H1 (cell line): ENCODE results near the gene HPN. TPM values are rescaled to one million over a fixed set of nuclear protein-coding genes. Genes with fewer than 3 reads are reported as not detected.

Experiments
- CTCF ChIA-PET: fragments of 300-600 bp; sonication (Branson Sonifier 250); formaldehyde crosslinking; loops from one replicate; lab custom pipeline; 2021; ENCODE audit not compliant: partially characterized antibody; lab: Charles Lee
- POLR2A ChIA-PET: fragments of 300-600 bp; sonication (Branson Sonifier 250); formaldehyde crosslinking; loops from one replicate; lab custom pipeline; 2021; ENCODE audit warnings: inconsistent platforms; ENCODE audit not compliant: partially characterized antibody; lab: Charles Lee
- DNase-seq, 2 experiments: peaks; one replicate each; pipeline versions ENCODE4 v3.0.0 to v3.0.0-alpha.2; 2010 to 2022; ENCODE audit warnings: low spot score in 2 of 2, low read depth in 1 of 2, mixed read lengths in 1 of 2
- FAIRE-seq: peaks from 2 replicates; lab custom pipeline; 2011; peaks lifted over from hg19 to GRCh38; lab: Jason Lieb, UNC
- H2AFZ ChIP-seq: 2 replicates; pipeline ENCODE4 v1.8.1; 2012; ENCODE audit warnings: low read length, inconsistent platforms
- H2AK5ac ChIP-seq: 2 replicates; pipeline ENCODE4 v1.6.1; 2013; ENCODE audit warnings: low read depth, low read length
- H2BK120ac ChIP-seq: replicated peaks from 2 replicates; pipeline ENCODE3; 2013; ENCODE audit warnings: low read depth, low read length, inconsistent platforms
- H2BK12ac ChIP-seq: 2 replicates; pipeline ENCODE4 v1.6.1; 2013; ENCODE audit warnings: low read depth, low read length
- H2BK15ac ChIP-seq: 2 replicates; pipeline ENCODE4 v1.6.1; 2013; ENCODE audit warnings: low read length
- H2BK20ac ChIP-seq: 2 replicates; pipeline ENCODE4 v1.6.1; 2013; ENCODE audit warnings: low read length
- H2BK5ac ChIP-seq: 2 replicates; pipeline ENCODE4 v1.6.1; 2013; ENCODE audit warnings: low read depth, low read length
- H3K14ac ChIP-seq: 2 replicates; pipeline ENCODE4 v1.6.1; 2013; ENCODE audit warnings: inconsistent platforms; ENCODE audit not compliant: insufficient read length
- H3K18ac ChIP-seq: 2 replicates; pipeline ENCODE4 v1.6.1; 2013; ENCODE audit warnings: low read length; ENCODE audit errors: extremely low read depth
- H3K23ac ChIP-seq: 2 replicates; pipeline ENCODE4 v1.6.1; 2013; ENCODE audit warnings: inconsistent platforms; ENCODE audit not compliant: insufficient read length
- H3K23me2 ChIP-seq: 2 replicates; pipeline ENCODE4 v1.6.1; 2013; ENCODE audit warnings: low read depth, low read length
- H3K27ac ChIP-seq: 2 replicates; pipeline ENCODE4 v1.6.1; 2011; ENCODE audit warnings: low read depth, low read length, inconsistent platforms
- H3K27me3 ChIP-seq, 4 experiments: replicated peaks in 1 of 4; 1 replicate in 1 of 4; 2 replicates in 3 of 4; pipeline versions ENCODE4 v1.6.1 to v1.8.1; 2011 to 2013; ENCODE audit warnings: low read length in 3 of 4, mild to moderate bottlenecking in 3 of 4, inconsistent platforms in 2 of 4, mixed read lengths in 2 of 4, moderate library complexity in 1 of 4; ENCODE audit not compliant: control insufficient read depth in 3 of 4, insufficient read depth in 3 of 4; ENCODE audit errors: extremely low read depth in 1 of 4
- H3K36me3 ChIP-seq, 4 experiments: 2 replicates each; pipeline versions ENCODE4 v1.6.1 to v1.8.1; 2011 to 2013; ENCODE audit warnings: mild to moderate bottlenecking in 4 of 4, low read length in 3 of 4, moderate library complexity in 2 of 4, control low read depth in 1 of 4, inconsistent platforms in 1 of 4; ENCODE audit not compliant: insufficient read depth in 4 of 4, control insufficient read depth in 2 of 4
- H3K4ac ChIP-seq: replicated peaks from 2 replicates; pipeline ENCODE3; 2013; ENCODE audit warnings: low read length, low read depth, mixed read lengths, inconsistent platforms; ENCODE audit not compliant: insufficient read length
- H3K4me1 ChIP-seq, 4 experiments: replicated peaks in 1 of 4; 1 replicate in 1 of 4; 2 replicates in 3 of 4; pipeline versions ENCODE4 v1.6.1 to v1.8.1; 2011 to 2013; ENCODE audit warnings: low read length in 3 of 4, inconsistent platforms in 2 of 4, mixed read lengths in 1 of 4; ENCODE audit not compliant: insufficient read depth in 4 of 4, control insufficient read depth in 3 of 4
- H3K4me2 ChIP-seq, 2 experiments: 2 replicates each; pipeline versions ENCODE4 v1.6.1 to v1.8.1; 2011 to 2013; ENCODE audit warnings: low read depth in 2 of 2, low read length in 2 of 2, control low read depth in 1 of 2, inconsistent platforms in 1 of 2, mild to moderate bottlenecking in 1 of 2; ENCODE audit not compliant: insufficient read depth in 1 of 2
- H3K4me3 ChIP-seq, 4 experiments: fragments of 200-600, 300-600 bp in 1 of 4; sonication (generic), shearing (Covaris generic), sonication (Bioruptor Twin) in 1 of 4; 2 replicates each; pipeline versions ENCODE4 v1.5.1 to v1.8.1; 2011 to 2016; ENCODE audit warnings: low read length in 4 of 4, low read depth in 3 of 4, control low read depth in 2 of 4, inconsistent platforms in 2 of 4, mild to moderate bottlenecking in 2 of 4, mixed read lengths in 1 of 4, moderate library complexity in 1 of 4; ENCODE audit not compliant: insufficient read depth in 2 of 4; ENCODE audit errors: extremely low read depth in 1 of 4
- H3K56ac ChIP-seq: replicated peaks from 2 replicates; pipeline ENCODE3; 2013; ENCODE audit warnings: low read depth, mild to moderate bottlenecking, mixed read lengths, low read length, inconsistent platforms; ENCODE audit not compliant: insufficient read length
- H3K79me1 ChIP-seq: 2 replicates; pipeline ENCODE4 v1.6.1; 2013; ENCODE audit warnings: low read depth, low read length, control low read depth
- H3K79me2 ChIP-seq, 2 experiments: 2 replicates each; pipeline versions ENCODE4 v1.6.1 to v1.8.1; 2012 to 2013; ENCODE audit warnings: low read length in 2 of 2, mild to moderate bottlenecking in 2 of 2, inconsistent platforms in 1 of 2; ENCODE audit not compliant: insufficient read depth in 2 of 2, control insufficient read depth in 1 of 2
- H3K9ac ChIP-seq, 4 experiments: replicated peaks in 1 of 4; 1 replicate in 1 of 4; 2 replicates in 3 of 4; pipeline versions ENCODE4 v1.6.1 to v1.8.1; 2011 to 2013; ENCODE audit warnings: low read depth in 3 of 4, low read length in 3 of 4, control low read depth in 2 of 4, mild to moderate bottlenecking in 2 of 4, moderate library complexity in 2 of 4, inconsistent platforms in 1 of 4; ENCODE audit errors: extremely low read depth in 1 of 4
- H3K9me3 ChIP-seq, 2 experiments: 2 replicates each; pipeline versions ENCODE4 v1.6.1 to v1.8.1; 2012 to 2013; ENCODE audit warnings: mild to moderate bottlenecking in 2 of 2, moderate library complexity in 2 of 2, control low read depth in 1 of 2, inconsistent platforms in 1 of 2, low read depth in 1 of 2, low read length in 1 of 2, mixed read lengths in 1 of 2; ENCODE audit not compliant: insufficient read depth in 2 of 2
- H4K20me1 ChIP-seq, 2 experiments: replicated peaks in 1 of 2; 2 replicates each; pipeline versions ENCODE3 to v1.8.1; 2011 to 2013; ENCODE audit warnings: inconsistent platforms in 2 of 2, low read length in 2 of 2, mild to moderate bottlenecking in 1 of 2; ENCODE audit not compliant: insufficient read depth in 2 of 2, control insufficient read depth in 1 of 2
- H4K5ac ChIP-seq: 2 replicates; pipeline ENCODE4 v1.6.1; 2013; ENCODE audit warnings: low read length, low read depth, mixed read lengths, inconsistent platforms; ENCODE audit not compliant: insufficient read length
- H4K8ac ChIP-seq: 2 replicates; pipeline ENCODE4 v1.8.0; 2013; ENCODE audit warnings: mild to moderate bottlenecking, moderate library complexity, low read length, inconsistent platforms; ENCODE audit not compliant: insufficient read depth; ENCODE audit errors: extremely low read depth
- H4K91ac ChIP-seq: replicated peaks from 2 replicates; pipeline ENCODE3; 2013; ENCODE audit warnings: low read length, mixed read lengths, inconsistent platforms; ENCODE audit not compliant: insufficient read length
- EP300 ChIP-seq, 2 experiments: IDR thresholded peaks; 1 replicate in 1 of 2; 2 replicates in 1 of 2; pipeline ENCODE4 v1.6.1; 2011 to 2012; ENCODE audit warnings: low read depth in 2 of 2, low read length in 2 of 2, mild to moderate bottlenecking in 2 of 2, borderline replicate concordance in 1 of 2, inconsistent platforms in 1 of 2, moderate library complexity in 1 of 2
- GABPA ChIP-seq: IDR thresholded peaks from 2 replicates; pipeline ENCODE4 v1.6.1; 2011; ENCODE audit warnings: mild to moderate bottlenecking, low read length, moderate library complexity, borderline replicate concordance; ENCODE audit not compliant: insufficient read depth
- PHF8 ChIP-seq: fragments of 200-600 bp; sonication (generic); conservative IDR thresholded peaks from 2 replicates; pipeline ENCODE4 v1.7.1; 2012; ENCODE audit warnings: low read depth, mild to moderate bottlenecking, inconsistent platforms, low read length, moderate library complexity
- TAF7 ChIP-seq: optimal IDR thresholded peaks from 2 replicates; pipeline ENCODE3; 2011; ENCODE audit warnings: low read depth, mild to moderate bottlenecking, inconsistent platforms, low read length, moderate library complexity, borderline replicate concordance
- WGBS, 2 experiments: shearing (Covaris generic) in 1 of 2; methylation state at CpG; one replicate each; pipeline versions ENCODE4 v1.1.6 to v1.1.7; 2013 to 2015; ENCODE audit warnings: low lambda C conversion rate in 2 of 2, mixed read lengths in 2 of 2, inconsistent platforms in 1 of 2, low coverage in 1 of 2, missing lambda C conversion rate in 1 of 2; ENCODE audit not compliant: insufficient replicate concordance in 2 of 2, insufficient coverage in 1 of 2, insufficient read length in 1 of 2; ENCODE audit errors: extremely low coverage in 1 of 2, missing lambda C conversion rate in 1 of 2; 5-methylcytosine and 5-hydroxymethylcytosine counted together
- polyA plus RNA-seq, 7 experiments: library from polyadenylated mRNA; depleted of rRNA in 3 of 7; stranded (reverse) in 5 of 7; unstranded in 2 of 7; fragments of >200 nt in 5 of 7; fragments of 200-250 nt in 2 of 7; gene quantifications; 1 replicate in 5 of 7; 2 replicates in 1 of 7; 4 replicates in 1 of 7; pipeline versions ENCODE4 v1.2.1 to v1.2.3, GENCODE V29; 2011 to 2013; ENCODE audit warnings: missing spikeins in 2 of 7, mixed read lengths in 2 of 7
- total RNA-seq: library from RNA; stranded (reverse); fragmentation: NEBNext Ultra II Directional; extraction: Animal tissue kit (Norgen Biotek cat#: 25700); gene quantifications from 2 replicates; pipeline ENCODE4 v1.2.1, GENCODE V29; 2021

Gene HPN
- total and polyA plus RNA-seq, 2 of the 8 experiments (the other 6 are each of a cell fraction or from before 2014, with no cell fraction given) = 14.7 to 33.7 TPM

DNA sequence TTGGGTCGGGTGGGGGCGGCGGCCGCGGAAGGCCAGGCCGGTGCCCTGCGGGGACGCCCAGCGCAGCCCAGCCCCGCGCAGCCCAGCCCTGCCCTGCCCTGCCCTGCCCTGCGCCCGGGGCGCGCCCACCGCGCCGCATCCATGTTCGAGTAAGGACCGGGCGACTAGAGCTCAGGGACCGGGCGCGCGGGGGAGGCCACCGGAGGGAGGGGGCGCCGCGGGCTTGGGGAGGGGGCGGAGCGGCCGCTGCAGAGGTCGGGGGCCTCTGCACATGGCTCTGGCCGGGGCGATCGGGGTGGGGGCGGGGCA lies 41.2 kb upstream of the HPN start:
- Histone ChIP-seq H3K23ac (no peak overlapping the region), H2BK12ac (no peak overlapping the region), H3K9ac (peak overlapping the region in 2 of 4 experiments; percentile 56 to 93; a peak in 4 of 7 replicates), H3K23me2 (peaks cover 18% of the 10 kb centered on the region), H3K79me1 (peaks cover 13% of the 10 kb centered on the region), H2AK5ac (no peak overlapping the region), H3K79me2 (peaks cover 31 to 47% of the 10 kb centered on the region in 2 experiments), H4K8ac (peak overlapping the region; percentile 90), H2BK20ac (no peak overlapping the region), H3K27me3 (no peaks in the 10 kb centered on the region), H2BK120ac (no peak overlapping the region), H4K91ac (no peak overlapping the region), H4K5ac (no peak overlapping the region), H3K36me3 (peaks cover 0 to 9% (median 3%) of the 10 kb centered on the region in 4 experiments; a peak in 4 of 8 replicates), H3K14ac (no peak overlapping the region), H3K4ac (no peak overlapping the region), H3K4me3 (peak overlapping the region in 3 of 4 experiments; percentile 72 to 92 (median 83); a peak in 5 of 8 replicates), H3K56ac (no peak overlapping the region), H3K18ac (no peak overlapping the region), H2BK5ac (no peak overlapping the region), H4K20me1 (peaks cover 23 to 32% of the 10 kb centered on the region in 2 experiments), H3K4me1 (peaks cover 8 to 28% (median 20%) of the 10 kb centered on the region in 4 experiments), H2AFZ (no peak overlapping the region), H2BK15ac (no peak overlapping the region), H3K9me3 (no peaks in the 10 kb centered on the region), H3K4me2 (peak overlapping the region; percentile 99; a peak in 1 of 4 replicates), H3K27ac (peak overlapping the region; percentile 95; the same call in 1 of the 2 replicates)
- WGBS, 2 experiments = no CpG with 5 or more reads among the region's 37 CpGs
- DNase-seq (no peak), FAIRE-seq (no peak)
- CTCF ChIA-PET = interaction anchor here (3.5 kb wide), 1 partner anchor 28 kb away, joined by 12 read pairs; no protein-coding TSS in a partner anchor
- TF ChIP-seq GABPA (no peak), PHF8 (peak; percentile 23; the same call in 1 of the 2 replicates), TAF7 (peak; percentile 3), EP300 (IDR thresholded peaks at IDR 0.05; ENCODE audit: borderline replicate concordance in 1 of 2, low read depth in 2 of 2, low read length in 2 of 2) (peak in 1 of 2 experiments; percentile 24; a peak in 1 of 3 replicates)
- POLR2A ChIA-PET = interaction anchor here (0.6 to 22.5 kb wide), 14 partner anchors 9 to 497 kb away, joined by 3 to 366 read pairs (median 4); partner anchors contain the start of genes SCN1B and ZNF30
